GM18499 (cell line): Measurements from ENCODE around the gene PCNT.
"Not testable (repeated sequence)": the region's sequence is repeated elsewhere in the genome, so short reads cannot be mapped to it uniquely, and the experiment has no call there.

ENCODE experiments used
- ATAC-seq: cut with Tn5 transposase; IDR thresholded peaks from one replicate; pipeline ENCODE4 v1.9.1; 2021; ENCODE audit warnings: moderate number of reproducible peaks; ENCODE audit not compliant: insufficient read depth, unreplicated experiment

The PCNT gene

GRCh38 chr21:46307625-46308024 is 16.3 kb upstream of the PCNT start:
- ATAC-seq: no peak

DNA sequence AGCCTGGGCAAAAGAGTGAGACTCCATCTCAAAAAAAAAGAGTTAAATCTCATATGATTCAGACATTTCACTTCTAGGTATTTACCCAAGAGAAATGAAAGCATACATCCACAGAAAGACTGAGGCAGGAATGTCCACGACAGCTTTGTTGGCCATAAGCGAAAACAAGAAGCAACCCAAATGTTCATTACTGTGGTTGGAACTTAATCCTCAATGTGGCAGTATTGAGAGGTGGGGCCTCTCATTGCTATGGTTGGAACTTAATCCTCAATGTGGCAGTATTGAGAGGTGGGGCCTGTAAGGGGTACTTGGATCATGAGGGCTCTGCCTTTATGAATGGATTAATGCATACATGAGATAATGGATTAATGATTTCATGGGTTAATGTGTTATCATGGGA is 15.5 kb upstream of the PCNT start:
- no peak for ATAC-seq

DNA sequence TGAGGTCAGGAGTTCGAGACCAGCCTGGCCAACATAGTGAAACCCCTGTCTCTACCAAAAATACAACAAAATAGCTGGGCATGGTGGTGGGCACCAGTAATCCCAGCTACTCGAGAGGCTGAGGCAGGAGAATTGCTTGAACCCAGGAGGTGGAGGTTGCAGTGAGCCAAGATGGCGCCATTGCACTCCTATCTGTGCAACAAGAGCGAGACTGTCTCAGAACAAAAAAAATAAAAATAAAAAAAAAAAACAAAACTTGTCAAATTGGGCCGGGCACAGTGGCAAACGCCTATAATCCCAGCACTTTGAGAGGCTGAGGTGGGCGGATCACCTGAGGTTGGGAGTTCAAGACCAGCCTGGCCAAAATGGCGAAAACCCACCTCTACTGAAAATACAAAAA is 13.7 kb upstream of the PCNT start:
- not testable (repeated sequence) for ATAC-seq

DNA sequence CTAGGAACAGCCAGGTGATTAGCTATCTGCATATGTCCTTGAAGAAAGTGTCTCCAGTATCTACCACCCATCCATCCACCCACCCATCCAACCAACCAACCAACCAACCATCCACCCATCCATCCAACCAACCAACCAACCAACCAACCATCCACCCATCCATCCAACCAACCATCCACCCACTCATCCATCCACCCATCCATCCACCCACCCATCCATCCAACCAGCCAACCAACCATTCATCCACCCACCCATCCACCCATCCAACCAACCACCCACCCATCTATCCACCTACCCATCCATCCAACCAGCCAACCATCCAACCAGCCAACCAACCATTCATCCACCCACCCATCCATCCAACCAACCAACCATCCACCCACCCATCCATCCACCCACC is 12.4 kb upstream of the PCNT start:
- no peak for ATAC-seq

DNA sequence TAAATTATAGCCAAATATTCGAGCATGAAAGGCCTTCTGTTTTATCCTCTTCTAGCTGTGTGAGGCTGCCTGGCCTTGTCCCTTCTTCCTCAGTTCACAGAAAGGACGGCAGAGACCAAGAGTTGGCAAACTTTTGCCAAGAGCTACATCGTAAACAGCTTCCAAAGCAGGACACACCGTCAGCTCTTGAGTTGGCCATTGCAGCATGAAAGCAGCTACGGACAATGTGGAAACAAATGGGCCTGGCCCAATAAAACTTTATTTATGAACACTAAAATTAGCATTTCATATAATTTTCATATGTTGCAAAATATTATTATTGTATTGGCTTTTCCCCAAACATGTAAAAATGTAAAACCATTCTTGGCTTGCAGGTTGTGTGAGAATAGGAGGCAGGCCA is 11.0 kb upstream of the PCNT start:
- no peak for ATAC-seq

GRCh38 chr21:46314441-46315020 is 9.4 kb upstream of the PCNT start:
- no peak for ATAC-seq

DNA sequence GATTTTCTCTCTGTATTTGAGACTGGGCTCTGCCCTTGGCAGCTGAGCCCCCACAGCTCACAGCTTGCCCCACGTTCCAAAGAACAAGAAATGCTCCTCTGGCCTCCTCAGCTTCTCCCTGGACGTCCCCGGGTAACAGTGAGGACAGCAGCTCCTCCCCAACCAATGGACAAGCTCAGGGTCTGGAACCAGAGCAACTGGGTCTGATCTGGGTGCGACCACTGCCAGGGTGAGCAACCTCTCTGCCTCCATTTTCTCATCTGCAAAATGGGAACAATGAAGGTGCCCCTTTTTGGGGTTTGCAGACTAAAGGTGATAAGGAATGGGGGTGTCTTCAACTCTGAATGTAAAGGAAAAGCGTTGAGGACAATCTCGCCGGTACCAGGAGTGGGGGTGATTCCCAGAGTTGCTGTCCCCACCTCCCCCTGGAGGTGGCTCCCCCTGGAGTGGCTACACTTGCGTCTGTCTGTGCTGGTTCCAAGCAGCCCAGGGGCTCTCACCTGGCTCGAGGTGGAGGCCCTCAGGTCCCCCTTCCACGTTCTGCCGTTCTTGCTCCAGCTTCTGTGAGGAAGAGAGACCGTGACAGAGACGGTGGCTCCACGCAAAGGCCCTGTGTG is 7.1 kb upstream of the PCNT start:
- no peak for ATAC-seq

- no peak for ATAC-seq
These were observed 6.1 kb upstream of the PCNT start for GRCh38 chr21:46317710-46318463.

GRCh38 chr21:46318464-46318845 is 5.5 kb upstream of the PCNT start:
- no peak for ATAC-seq

- no peak for ATAC-seq
These were observed 4.8 kb upstream of the PCNT start for GRCh38 chr21:46319186-46319585.

DNA sequence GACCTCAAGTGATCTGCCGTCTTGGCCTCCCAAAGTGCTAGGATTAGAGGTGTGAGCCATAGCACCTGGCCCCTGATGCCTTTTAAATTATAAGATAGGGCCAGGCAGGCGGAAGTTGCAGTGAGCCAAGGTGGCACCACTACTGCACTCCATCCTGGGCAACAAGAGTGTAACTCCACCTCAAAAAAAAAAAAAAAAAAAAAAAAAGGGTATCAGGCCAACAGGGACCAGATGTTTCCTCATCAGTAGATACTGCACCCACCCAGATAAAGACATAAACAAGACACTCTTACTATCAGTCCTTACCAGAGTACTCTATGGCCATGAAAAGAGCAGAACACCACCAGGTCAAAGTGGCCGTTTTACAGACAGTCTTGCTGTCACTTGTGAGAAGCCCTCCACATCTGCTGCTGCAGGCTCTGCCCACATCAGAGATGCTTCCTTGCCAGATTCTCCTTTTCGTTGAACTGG is 3.6 kb upstream of the PCNT start:
- ATAC-seq: no peak

GRCh38 chr21:46322351-46323226 is 1.4 kb upstream of the PCNT start:
- ATAC-seq: no peak

DNA sequence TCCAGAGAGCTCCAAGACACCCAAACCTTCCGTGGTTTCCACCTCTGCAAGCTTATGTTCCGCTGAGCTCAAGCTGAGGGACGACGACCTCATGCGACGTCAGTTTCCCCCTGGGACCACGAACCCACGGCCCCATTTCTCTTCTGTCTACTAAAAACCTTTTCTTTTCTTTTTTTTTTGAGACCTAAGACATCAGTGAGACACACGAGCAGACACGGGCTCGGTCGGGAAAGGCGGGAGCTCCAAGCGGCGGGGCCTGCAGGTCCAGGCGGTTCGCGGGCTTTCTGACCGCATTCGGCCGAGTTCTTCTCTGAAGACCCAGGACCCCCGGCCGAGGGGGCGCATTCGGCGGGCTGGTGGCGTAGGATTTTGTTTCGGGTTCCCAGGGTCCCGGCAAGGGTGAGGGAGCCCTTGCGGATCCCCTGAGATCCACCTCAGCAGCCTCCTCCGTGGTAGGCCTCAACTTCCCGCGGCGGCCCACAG is 688 bp upstream of the PCNT start:
- no peak for ATAC-seq

- no peak for ATAC-seq
These were observed 575 bp downstream of the PCNT start for GRCh38 chr21:46324390-46325072.

- no peak for ATAC-seq
These were observed 1.3 kb downstream of the PCNT start for GRCh38 chr21:46325073-46325912.

DNA sequence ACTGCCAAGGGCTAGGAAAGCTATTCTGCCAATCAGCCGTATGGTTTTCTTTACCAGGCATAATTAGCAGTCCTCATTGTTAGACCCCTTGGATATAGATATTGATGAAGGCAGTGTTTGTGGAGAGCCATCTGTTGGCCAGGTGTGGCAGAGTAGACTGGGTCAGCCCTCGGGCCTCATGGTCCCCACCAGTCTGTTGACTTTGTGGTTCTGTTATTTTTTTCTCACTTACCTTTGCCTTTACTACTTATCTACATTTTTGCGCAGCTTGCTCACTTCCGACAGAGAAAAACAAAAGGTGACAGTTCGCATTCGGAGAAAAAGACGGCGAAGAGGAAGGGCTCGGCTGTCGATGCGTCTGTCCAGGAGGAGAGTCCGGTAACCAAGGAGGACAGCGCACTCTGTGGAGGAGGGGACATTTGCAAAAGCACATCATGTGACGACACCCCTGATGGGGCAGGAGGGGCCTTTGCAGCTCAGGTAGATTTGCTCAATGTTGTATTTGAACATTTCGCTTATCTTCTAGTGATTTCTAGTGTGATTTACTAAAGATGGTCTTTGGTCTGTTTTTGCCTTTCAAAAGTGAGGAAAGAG is 2.3 kb downstream of the PCNT start:
- ATAC-seq: no peak

DNA sequence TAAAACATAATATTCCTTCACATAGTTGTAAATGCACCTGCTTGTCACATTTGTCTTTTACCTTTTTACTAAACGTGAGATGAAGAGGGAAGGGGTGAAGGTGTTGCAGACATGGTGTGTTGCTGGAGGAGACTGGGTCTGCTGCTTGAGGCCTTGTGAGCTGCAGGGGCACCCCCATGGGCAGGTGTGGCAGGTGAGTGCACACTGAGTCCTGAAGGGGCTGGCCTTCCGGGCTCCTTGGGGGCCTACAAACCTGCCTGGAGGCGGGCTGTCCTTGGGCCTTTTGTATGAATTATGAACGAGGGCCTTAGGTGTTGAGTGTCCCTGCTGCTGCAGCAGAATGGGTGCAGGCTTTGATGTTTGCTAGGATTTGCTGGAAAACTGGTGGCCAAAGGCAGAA is 3.8 kb downstream of the PCNT start:
- ATAC-seq: no peak

GRCh38 chr21:46328151-46328550 is 4.2 kb downstream of the PCNT start:
- ATAC-seq: no peak

DNA sequence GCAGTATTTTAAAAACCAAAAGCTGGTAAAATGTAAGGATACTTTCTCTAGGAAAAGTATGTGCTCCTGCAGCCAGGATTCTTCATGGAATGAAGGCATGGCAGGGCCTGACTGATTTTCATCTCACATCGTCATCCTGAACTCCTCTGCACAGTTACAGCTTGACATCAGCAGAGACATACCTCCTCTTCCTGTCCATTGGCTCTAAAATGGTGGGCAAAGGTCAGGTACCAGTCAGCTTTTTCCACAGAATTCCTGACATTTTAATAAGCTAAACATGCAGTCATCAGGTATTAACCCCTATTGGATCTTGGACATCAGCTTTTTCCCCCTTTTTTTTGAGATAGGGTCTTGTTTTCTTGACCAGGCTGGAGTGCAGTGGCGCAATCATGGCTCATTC is 5.8 kb downstream of the PCNT start:
- no peak for ATAC-seq
